Right lobe of liver (tissue), 4 donors: ENCODE results near the gene NYNRIN.

ENCODE experiments used
- CTCF ChIP-seq, 4 donors: fragments of 200-600 bp in 3 of 4; fragments of 450-650 bp in 1 of 4; IDR thresholded peaks; one replicate each; pipeline versions ENCODE4 v1.5.1 to v1.8.0; 2016 to 2022; ENCODE audit warnings: antibody characterized with exemption in 4 of 4, mild to moderate bottlenecking in 2 of 4
- POLR2A ChIP-seq: fragments of 450-650 bp; IDR thresholded peaks from one replicate; pipeline ENCODE4 v1.6.1; 2017; ENCODE audit warnings: antibody characterized with exemption, mild to moderate bottlenecking
- donor health status: DM: no; HTN: no; CAD: no.
- donor health status: DM: no; HTN: no; CAD: no.
- donor health status: DM: no; HTN: yes; CAD: no.

GRCh38 chr14:24353559-24354481 is 45.0 kb upstream of the NYNRIN start:
- TF ChIP-seq CTCF (IDR thresholded peaks at IDR 0.05) (no peak), POLR2A (no peak)
